Raji (cell line): ENCODE results near the gene ISM1.

Source experiments
- POLR2A ChIP-seq: IDR thresholded peaks from 2 replicates; pipeline ENCODE4 v1.6.1; 2011; ENCODE audit warnings: low read depth, low read length, control low read depth; ENCODE audit not compliant: insufficient read depth

The ISM1 gene

GRCh38 chr20:13236990-13237720 lies 16.1 kb downstream of the ISM1 start:
- TF ChIP-seq POLR2A, result no peak

GRCh38 chr20:13238001-13238653 lies 17.1 kb downstream of the ISM1 start:
- no peak for TF ChIP-seq POLR2A

- TF ChIP-seq POLR2A, result no peak
Observed at GRCh38 chr20:13243826-13244376, 22.8 kb downstream of the ISM1 start.

GRCh38 chr20:13245250-13245723 lies 24.2 kb downstream of the ISM1 start:
- TF ChIP-seq POLR2A, result no peak

- no peak for TF ChIP-seq POLR2A
Observed at GRCh38 chr20:13249118-13249797, 28.2 kb downstream of the ISM1 start.

- no peak for TF ChIP-seq POLR2A
Observed at GRCh38 chr20:13249798-13250170, 28.7 kb downstream of the ISM1 start.

- TF ChIP-seq POLR2A, result no peak
Observed at GRCh38 chr20:13250251-13250650, 29.2 kb downstream of the ISM1 start.

- no peak for TF ChIP-seq POLR2A
Observed at GRCh38 chr20:13251106-13251903, 30.2 kb downstream of the ISM1 start.

- TF ChIP-seq POLR2A, result no peak
Observed at GRCh38 chr20:13251904-13252297, 30.8 kb downstream of the ISM1 start.

GRCh38 chr20:13255356-13255755 lies 34.3 kb downstream of the ISM1 start:
- no peak for TF ChIP-seq POLR2A

- no peak for TF ChIP-seq POLR2A
Observed at GRCh38 chr20:13256606-13257005, 35.5 kb downstream of the ISM1 start.

- TF ChIP-seq POLR2A, result no peak
Observed at GRCh38 chr20:13259921-13260320, 38.8 kb downstream of the ISM1 start.

- no peak for TF ChIP-seq POLR2A
Observed at GRCh38 chr20:13260650-13261279, 39.7 kb downstream of the ISM1 start.
